ENCODE measurements around the gene HNRNPF. TPM values are rescaled to one million over a fixed set of nuclear protein-coding genes. Genes with fewer than 3 reads are reported as not detected.
A peak's percentile ranks its signal among the peaks of the same experiment; 100 is the strongest.

Gene HNRNPF
- total and polyA plus RNA-seq, 2 of the 8 experiments (the other 6 are each of a cell fraction or from before 2014, with no cell fraction given) = 209 to 389 TPM

DNA sequence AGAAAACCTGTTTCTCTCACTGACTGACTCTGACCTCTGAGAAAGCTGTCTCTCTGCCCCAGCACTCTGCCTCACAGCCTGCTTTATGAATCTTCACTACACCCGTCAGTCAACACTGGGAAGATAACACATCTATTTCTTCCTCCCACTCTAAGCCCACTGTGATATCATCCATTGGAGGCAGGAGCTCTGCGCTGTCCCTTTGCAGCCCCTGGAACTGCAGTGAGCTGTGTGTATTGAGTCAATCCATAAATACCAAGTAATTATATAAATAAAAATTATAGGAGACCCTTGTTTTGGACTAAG, 54.7 kb downstream of the HNRNPF start:
- POLR2A ChIA-PET (ENCODE audit: partially characterized antibody) = interaction anchor here (0.8 kb wide), 1 partner anchor 29 kb away, joined by 5 read pairs; no protein-coding TSS in a partner anchor
- Histone ChIP-seq H3K14ac (ENCODE audit: insufficient read length) (no peak overlapping the region), H3K23ac (ENCODE audit: insufficient read length) (no peak overlapping the region), H2BK120ac (replicated peaks; ENCODE audit: low read depth, low read length) (no peak overlapping the region), H3K9me3 (ENCODE audit: insufficient read depth in 2 of 2, low read depth in 1 of 2, low read length in 1 of 2) (no peaks in the 10 kb centered on the region), H3K4ac (replicated peaks; ENCODE audit: insufficient read length, low read depth, low read length) (no peak overlapping the region), H3K23me2 (ENCODE audit: low read depth, low read length) (no peaks in the 10 kb centered on the region), H4K5ac (ENCODE audit: insufficient read length, low read depth, low read length) (no peak overlapping the region), H4K8ac (ENCODE audit: extremely low read depth, insufficient read depth, low read length) (no peak overlapping the region), H3K4me3 (ENCODE audit: extremely low read depth in 1 of 4, insufficient read depth in 2 of 4, low read depth in 3 of 4, low read length in 4 of 4) (no peak overlapping the region), H2BK20ac (ENCODE audit: low read length) (peak overlapping the region; percentile 72; the same call in 1 of the 2 replicates), H4K20me1 (replicated peaks in 1 of 2; ENCODE audit: control insufficient read depth in 1 of 2, insufficient read depth in 2 of 2, low read length in 2 of 2) (no peaks in the 10 kb centered on the region), H3K79me2 (ENCODE audit: control insufficient read depth in 1 of 2, insufficient read depth in 2 of 2, low read length in 2 of 2) (no peaks in the 10 kb centered on the region), H3K27ac (ENCODE audit: low read depth, low read length) (no peak overlapping the region), H2AK5ac (ENCODE audit: low read depth, low read length) (no peak overlapping the region), H4K91ac (replicated peaks; ENCODE audit: insufficient read length, low read length) (peak overlapping the region; percentile 34), H3K79me1 (ENCODE audit: low read depth, low read length) (no peaks in the 10 kb centered on the region), H3K9ac (replicated peaks in 1 of 4; ENCODE audit: extremely low read depth in 1 of 4, low read depth in 3 of 4, low read length in 3 of 4) (no peak overlapping the region), H3K27me3 (replicated peaks in 1 of 4; ENCODE audit: control insufficient read depth in 3 of 4, extremely low read depth in 1 of 4, insufficient read depth in 3 of 4, low read length in 3 of 4) (no peaks in the 10 kb centered on the region), H2BK12ac (ENCODE audit: low read depth, low read length) (no peak overlapping the region), H3K18ac (ENCODE audit: extremely low read depth, low read length) (peak overlapping the region; percentile 51; the same call in 1 of the 2 replicates), H3K56ac (replicated peaks; ENCODE audit: insufficient read length, low read depth, low read length) (no peak overlapping the region), H2AFZ (ENCODE audit: low read length) (no peak overlapping the region), H2BK15ac (ENCODE audit: low read length) (no peak overlapping the region), H2BK5ac (ENCODE audit: low read depth, low read length) (no peak overlapping the region), H3K4me1 (replicated peaks in 1 of 4; ENCODE audit: control insufficient read depth in 3 of 4, insufficient read depth in 4 of 4, low read length in 3 of 4) (peaks cover 0 to 12% (median 6%) of the 10 kb centered on the region in 4 experiments; a peak in 4 of 7 replicates), H3K36me3 (ENCODE audit: control insufficient read depth in 2 of 4, insufficient read depth in 4 of 4, low read length in 3 of 4) (no peaks in the 10 kb centered on the region), H3K4me2 (ENCODE audit: insufficient read depth in 1 of 2, low read depth in 2 of 2, low read length in 2 of 2) (peak overlapping the region in 1 of 2 experiments; percentile 28; a peak in 1 of 4 replicates)
- no peak for DNase-seq (ENCODE audit: low read depth in 1 of 2, low spot score in 2 of 2)
- WGBS, 2 experiments (ENCODE audit: extremely low coverage in 1 of 2, insufficient coverage in 1 of 2, insufficient read length in 1 of 2, insufficient replicate concordance in 2 of 2, low coverage in 1 of 2, low lambda C conversion rate in 2 of 2, missing lambda C conversion rate in 1 of 2) = 71% methylated on average over 2 of the region's 2 CpGs; no CpG with 5 or more reads in 1 of the 2 experiments
- CTCF ChIA-PET (ENCODE audit: partially characterized antibody) = interaction anchor here (0.7 to 5.3 kb wide), 6 partner anchors 14 to 109 kb away, joined by 4 to 29 read pairs (median 6); no protein-coding TSS in a partner anchor
- no peak for FAIRE-seq
- TF ChIP-seq CREB1 (IDR thresholded peaks at IDR 0.05) (no peak), PHF8 (conservative IDR thresholded peaks at IDR 0.05; ENCODE audit: low read depth, low read length) (no peak), CBX8 (IDR thresholded peaks at IDR 0.05; ENCODE audit: borderline replicate concordance, low read depth, low read length) (no peak), EZH2 (IDR thresholded peaks at IDR 0.05; ENCODE audit: low read depth, low read length, severe bottlenecking) (no peak), SP4 (IDR thresholded peaks at IDR 0.05; ENCODE audit: low read length) (no peak), POU5F1 (IDR thresholded peaks at IDR 0.05; ENCODE audit: low read depth, low read length) (no peak), ASH2L (IDR thresholded peaks at IDR 0.05; ENCODE audit: low read length) (no peak), EGR1 (IDR thresholded peaks at IDR 0.05; ENCODE audit: borderline replicate concordance, low read depth, low read length) (no peak), TAF1 (IDR thresholded peaks at IDR 0.05; ENCODE audit: low read depth, low read length) (no peak), SRF (IDR thresholded peaks at IDR 0.05; ENCODE audit: low read depth, low read length) (no peak), HDAC2 (IDR thresholded peaks at IDR 0.05; ENCODE audit: borderline replicate concordance in 1 of 2, low read depth in 2 of 2, low read length in 2 of 2) (no peak), CTBP2 (IDR thresholded peaks at IDR 0.05; ENCODE audit: borderline replicate concordance, insufficient read depth, insufficient read length, low read length) (no peak), BACH1 (IDR thresholded peaks at IDR 0.05; ENCODE audit: low read length) (no peak), YY1 (IDR thresholded peaks at IDR 0.05; ENCODE audit: low read depth, low read length) (no peak), RFX5 (IDR thresholded peaks at IDR 0.05; ENCODE audit: borderline replicate concordance, low read depth, low read length) (no peak), RXRA (IDR thresholded peaks at IDR 0.05; ENCODE audit: insufficient read depth, low read depth, low read length) (no peak)

All from H1 (cell line).